KG1 (cell line): Measurements from ENCODE around the gene OR10H4.
"Not testable (repeated sequence)": the region's sequence is repeated elsewhere in the genome, so short reads cannot be mapped to it uniquely, and the experiment has no call there.

Experiments used
- DNase-seq: peaks from one replicate; lab custom pipeline; 2025; lab: John Stamatoyannopoulos, UW

OR10H4 gene

DNA sequence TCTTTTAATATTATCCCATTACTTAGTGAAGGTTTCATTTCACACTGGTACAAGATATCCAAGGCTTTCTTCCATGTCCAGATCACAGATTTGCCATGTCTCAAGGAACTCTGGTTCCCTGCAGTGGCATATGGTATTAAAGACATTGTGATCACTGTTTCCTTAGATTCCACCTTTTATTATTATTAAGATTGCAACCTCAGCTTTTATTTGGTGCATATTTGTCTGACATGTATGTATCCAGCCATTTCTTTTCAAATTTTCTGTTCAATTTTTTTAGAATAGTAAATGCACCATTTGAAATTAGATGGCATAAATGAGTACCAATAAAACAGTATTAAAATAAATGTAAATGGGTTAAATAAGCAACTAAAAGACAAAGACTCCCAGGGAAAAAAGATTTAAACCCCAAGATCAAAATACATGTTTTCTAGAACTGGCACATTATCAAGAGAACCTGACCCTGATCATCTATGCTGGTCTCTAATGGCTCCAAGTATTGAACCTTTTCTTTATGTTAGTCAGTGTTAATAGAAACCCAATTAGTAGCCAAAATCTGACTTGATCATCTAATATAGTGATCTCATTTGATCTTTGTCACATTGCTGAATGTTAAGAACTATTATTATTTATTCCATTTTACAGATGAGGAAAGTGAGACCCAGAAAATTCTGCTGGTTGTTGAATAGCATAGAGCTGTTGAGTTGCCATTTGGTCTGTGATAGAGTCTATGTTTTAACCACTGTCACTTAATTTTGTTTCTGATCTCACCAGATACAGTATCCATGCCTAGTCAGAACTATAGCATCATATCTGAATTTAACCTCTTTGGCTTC, at the start of gene OR10H4:
Gene OR10H4, plus strand, starts transcription at position 786 of the 836 bp plus-strand sequence. Its CDS starts 0 bp downstream, at position 786.
- DNase-seq: no peak

- DNase-seq: not testable (repeated sequence)
Observed at GRCh38 chr19:15899561-15899960, 49.2 kb upstream of the OR10H4 start.

DNA sequence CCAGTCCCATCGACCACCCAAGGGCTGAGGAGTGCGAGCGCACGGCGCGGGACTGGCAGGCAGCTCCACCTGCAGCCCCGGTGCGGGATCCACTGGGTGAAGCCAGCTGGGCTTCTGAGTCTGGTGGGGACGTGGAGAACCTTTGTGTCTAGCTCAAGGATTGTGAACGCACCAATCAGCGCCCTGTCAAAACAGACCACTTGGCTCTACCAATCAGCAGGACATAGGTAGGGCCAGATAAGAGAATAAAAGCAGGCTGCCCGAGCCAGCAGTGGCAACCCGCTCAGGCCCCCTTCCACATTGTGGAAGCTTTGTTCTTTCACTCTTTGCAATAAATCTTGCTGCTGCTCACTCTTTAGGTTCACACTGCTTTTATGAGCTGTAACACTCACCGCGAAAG, 48.8 kb upstream of the OR10H4 start:
- DNase-seq: not testable (repeated sequence)

DNA sequence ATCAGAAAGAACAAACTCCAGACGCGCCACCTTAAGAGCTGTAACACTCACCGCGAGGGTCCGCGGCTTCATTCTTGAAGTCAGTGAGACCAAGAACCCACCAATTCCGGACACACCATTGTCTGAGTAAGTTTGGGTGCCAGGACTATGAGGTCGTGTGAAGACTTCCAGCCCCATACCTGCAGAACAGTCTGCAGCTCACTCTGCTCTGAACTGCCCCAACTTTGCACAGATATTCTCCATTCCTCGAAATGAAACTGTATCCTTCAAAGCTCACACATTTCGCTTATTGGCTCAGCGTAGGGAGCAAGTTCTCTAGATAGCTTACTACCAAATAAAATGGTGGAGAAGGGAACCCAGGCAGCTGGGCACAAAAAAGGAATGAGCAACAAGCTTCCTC, 48.3 kb upstream of the OR10H4 start:
- DNase-seq: no peak

DNA sequence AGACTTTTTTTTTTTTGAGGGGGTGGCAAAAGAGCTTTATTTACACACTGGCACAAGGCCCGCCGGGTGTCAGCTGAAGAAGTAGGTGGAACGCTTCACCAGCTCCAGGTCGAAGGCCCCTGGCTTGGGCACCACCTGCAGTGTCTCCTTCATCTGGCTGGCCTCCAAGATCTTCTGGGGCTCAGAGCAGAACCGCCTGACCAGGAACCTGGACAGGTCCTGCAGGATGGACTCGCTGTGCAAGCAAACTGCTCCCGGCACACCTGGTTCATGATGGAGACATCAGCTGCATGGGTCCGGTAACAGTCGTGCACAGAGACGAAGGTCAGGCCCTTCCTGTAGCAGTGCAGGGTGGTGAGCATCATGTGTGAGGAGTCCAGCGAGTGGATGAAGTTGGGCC, 46.6 kb upstream of the OR10H4 start:
- DNase-seq: no peak

DNA sequence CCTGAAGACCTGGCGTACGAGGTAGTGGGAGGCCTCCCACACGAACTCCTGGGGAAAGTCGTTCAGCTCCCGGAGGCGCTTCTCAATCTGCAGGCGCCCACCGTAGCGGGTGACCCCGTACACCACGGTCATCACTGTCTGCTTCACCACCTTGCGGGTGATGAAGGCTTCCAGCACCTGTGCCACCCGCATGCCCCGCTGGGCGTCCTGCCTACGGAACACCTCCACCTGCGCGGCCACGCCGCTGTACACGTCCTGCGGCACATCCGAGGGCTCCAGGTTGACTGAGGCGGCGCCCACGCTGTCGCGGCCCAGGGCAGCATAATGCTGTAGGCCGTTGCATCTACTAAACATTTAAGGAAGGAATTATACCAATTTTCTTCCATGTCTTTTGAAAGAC, 45.9 kb upstream of the OR10H4 start:
- not testable (repeated sequence) for DNase-seq

GRCh38 chr19:15905026-15905425, 43.8 kb upstream of the OR10H4 start:
- DNase-seq: no peak

- DNase-seq: no peak
Observed at GRCh38 chr19:15911599-15912235, 37.1 kb upstream of the OR10H4 start.

- DNase-seq: no peak
Observed at GRCh38 chr19:15913384-15913783, 35.4 kb upstream of the OR10H4 start.

GRCh38 chr19:15913830-15914229, 35.0 kb upstream of the OR10H4 start:
- no peak for DNase-seq

DNA sequence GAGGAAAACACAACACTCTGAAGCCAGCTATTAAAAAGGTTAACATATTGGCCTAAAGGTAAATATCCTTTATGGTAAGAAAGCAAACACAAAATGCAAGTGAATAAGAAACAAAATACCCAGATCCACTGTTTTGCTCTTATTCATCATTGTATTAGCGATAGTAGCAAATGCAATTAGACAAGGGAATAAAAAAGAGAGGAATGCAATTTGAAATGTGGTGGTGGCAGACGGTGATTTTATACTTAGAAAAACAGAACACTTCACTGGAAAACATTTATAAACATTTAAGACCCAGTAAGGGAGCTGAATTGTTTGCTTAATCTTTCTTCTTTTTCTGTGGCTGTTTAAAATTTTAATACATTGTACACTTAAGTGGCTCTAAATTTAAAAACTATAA, 33.7 kb upstream of the OR10H4 start:
- no peak for DNase-seq

DNA sequence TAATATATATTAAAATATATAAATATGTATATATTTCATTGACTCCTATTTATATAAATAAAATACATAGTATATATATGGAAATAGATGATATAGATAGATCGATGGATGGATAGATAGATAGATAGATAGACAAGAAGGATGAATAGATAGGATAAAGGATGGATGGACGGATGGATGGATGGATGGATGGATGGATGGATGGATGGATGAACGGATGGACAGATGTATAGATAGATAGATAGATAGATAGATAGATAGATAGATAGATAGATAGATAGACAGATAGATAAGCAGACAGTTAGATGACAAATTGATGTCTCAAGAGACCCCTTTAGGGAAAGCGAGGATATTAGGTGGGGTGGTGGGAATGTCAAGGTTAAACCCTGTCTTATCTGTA, 29.6 kb upstream of the OR10H4 start:
- DNase-seq: no peak

- no peak for DNase-seq
Observed at GRCh38 chr19:15922021-15922420, 26.8 kb upstream of the OR10H4 start.

GRCh38 chr19:15923702-15924101, 25.1 kb upstream of the OR10H4 start:
- DNase-seq: no peak

GRCh38 chr19:15926484-15926883, 22.3 kb upstream of the OR10H4 start:
- DNase-seq: no peak

- no peak for DNase-seq
Observed at GRCh38 chr19:15928321-15928720, 20.5 kb upstream of the OR10H4 start.

GRCh38 chr19:15933761-15934331, 15.0 kb upstream of the OR10H4 start:
- DNase-seq: not testable (repeated sequence)

DNA sequence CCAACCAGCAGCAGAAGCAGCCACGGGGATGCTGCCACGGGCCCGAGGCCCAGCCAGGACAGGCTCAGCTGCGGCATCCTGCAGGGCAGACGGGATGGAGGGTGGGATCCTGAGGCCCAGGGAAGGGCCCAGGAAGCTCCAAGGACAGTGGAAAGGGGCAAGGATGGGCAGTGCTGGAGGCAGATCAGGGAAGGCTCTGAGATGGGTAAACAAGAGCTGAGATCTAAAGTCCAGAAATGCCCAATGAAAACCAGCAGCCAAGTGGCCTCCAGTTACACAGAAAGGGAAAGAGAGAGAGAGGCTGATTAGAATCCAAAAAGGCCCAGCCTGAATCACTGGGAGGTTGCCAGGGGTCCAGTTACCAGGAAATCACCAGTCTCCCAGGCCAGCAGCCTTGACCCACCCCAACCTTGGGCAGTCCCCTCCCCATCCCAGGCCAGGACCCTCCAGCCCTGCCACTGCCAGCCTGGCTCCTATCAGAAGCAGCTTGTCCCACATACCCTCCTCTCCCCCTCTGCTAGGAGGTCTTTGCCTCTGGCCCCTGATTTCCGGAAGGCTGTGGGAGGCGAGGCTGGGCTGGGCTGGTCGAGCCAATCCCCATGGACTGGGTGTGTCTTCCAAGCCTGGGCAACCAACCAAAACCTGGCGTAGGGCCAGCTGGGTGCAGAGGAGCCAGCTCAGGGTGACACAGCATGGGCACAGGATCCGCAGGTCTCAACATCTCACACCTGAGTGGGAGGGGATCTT, 14.3 kb upstream of the OR10H4 start, which contains the start of gene CYP4F11:
Gene CYP4F11, minus strand, starts transcription at position 198 of the 747 bp plus-strand sequence. Its CDS starts 121 bp downstream, at position 77.
- DNase-seq: no peak

- DNase-seq: no peak
Observed at GRCh38 chr19:15935167-15935702, 13.6 kb upstream of the OR10H4 start.

- DNase-seq: no peak
Observed at GRCh38 chr19:15936173-15936572, 12.6 kb upstream of the OR10H4 start.

DNA sequence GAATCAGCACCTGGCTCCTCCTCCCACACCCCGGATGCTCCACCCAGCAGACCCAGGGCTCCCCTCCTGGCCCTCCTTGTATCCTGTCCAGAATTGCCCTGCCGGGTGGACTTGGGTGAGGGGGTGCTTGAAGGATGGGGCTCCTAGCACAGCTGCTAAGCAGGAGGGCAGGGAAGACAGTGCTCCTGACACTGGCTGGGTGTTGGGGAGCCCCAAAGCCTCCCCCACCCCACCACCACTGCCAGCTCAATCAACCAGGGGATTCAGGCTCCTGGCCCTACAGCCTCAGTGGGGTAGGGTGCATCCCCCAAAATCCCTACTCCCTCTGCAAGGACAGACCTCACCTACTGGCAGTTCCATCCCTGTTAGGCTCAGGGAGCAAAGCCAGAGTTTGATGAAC, 11.9 kb upstream of the OR10H4 start:
- DNase-seq: no peak

- DNase-seq: no peak
Observed at GRCh38 chr19:15937771-15938170, 11.0 kb upstream of the OR10H4 start.
